ENCODE data around the gene EXOC1.

GRCh38 chr4:55807556-55807955 lies 45.9 kb upstream of the EXOC1 start:
- TF ChIP-seq CTCF (IDR thresholded peaks at IDR 0.05) (no peak), POLR2AphosphoS5 (IDR thresholded peaks at IDR 0.05; ENCODE audit: low read depth, low read length) (no peak), SIN3A (IDR thresholded peaks at IDR 0.05; ENCODE audit: borderline replicate concordance, insufficient read depth, low read depth, low read length) (no peak)
